Stimulated activated CD8-positive, alpha-beta memory T cell treated with anti-CD3 and anti-CD28 coated beads, Interleukin-4, amount 100 ng/mL, for 48 hours (primary cell): ENCODE data around the gene CTSF.
"Not testable (repeated sequence)": the region's sequence is repeated elsewhere in the genome, so short reads cannot be mapped to it uniquely, and the experiment has no call there.

ENCODE experiments used
- DNase-seq: peaks from one replicate; pipeline ENCODE4 v3.0.0-alpha.2; 2020

CTSF gene

DNA sequence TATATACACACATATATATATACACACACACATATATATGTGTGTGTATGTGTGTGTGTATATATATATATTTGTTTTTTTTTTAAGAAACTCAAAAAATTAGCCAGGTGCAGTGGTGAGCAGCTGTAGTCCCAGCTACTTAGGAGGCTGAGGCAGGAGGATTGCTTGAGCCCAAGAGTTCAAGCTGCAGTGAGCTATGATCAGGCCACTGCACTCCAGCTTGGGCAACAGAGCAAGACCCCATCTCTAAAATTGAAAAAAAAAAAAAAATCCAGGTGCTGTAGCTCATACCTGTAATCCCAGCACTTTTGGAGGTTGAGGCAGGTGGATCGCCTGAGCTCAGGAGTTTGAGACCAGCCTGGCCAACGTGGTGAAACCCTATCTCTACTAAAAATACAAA is 20.9 kb upstream of the CTSF start:
- DNase-seq = not testable (repeated sequence)

DNA sequence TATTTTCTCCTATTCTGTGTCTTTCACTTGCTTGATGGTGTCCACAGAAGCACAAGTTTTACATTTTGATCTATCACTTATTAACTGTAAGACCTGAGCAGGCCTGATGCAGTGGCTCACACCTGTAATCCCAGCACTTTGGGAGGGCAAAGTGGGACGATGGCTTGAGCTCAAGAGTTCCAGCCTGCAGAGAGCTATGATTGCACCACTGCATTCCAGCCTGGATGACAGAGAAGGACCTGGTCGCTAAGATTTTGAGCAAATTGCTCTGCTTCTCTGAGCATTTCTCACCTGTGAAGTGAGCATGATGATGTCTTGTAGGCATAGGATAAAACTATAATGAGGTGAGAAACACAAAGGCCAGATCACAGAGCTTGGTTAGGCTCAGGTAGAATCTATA is 17.7 kb upstream of the CTSF start:
- DNase-seq = no peak

DNA sequence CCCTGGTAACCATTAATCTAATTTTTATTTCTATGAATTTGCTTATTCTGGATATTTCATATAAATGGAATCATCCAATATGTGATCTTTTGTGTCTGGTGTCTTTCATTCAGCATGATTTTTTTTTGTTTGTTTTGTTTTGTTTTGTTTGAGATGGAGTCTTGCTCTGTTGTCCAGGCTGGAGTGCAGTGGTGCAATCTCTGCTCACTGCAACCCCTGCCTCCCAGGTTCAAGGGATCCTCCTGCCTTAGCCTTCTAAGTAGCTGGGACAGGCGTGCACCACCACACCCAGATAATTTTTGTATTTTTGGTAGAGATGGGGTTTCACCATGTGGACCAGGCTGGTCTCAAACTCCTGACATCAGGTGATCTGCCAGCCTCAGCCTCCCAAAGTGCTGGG is 17.0 kb upstream of the CTSF start:
- not testable (repeated sequence) for DNase-seq

DNA sequence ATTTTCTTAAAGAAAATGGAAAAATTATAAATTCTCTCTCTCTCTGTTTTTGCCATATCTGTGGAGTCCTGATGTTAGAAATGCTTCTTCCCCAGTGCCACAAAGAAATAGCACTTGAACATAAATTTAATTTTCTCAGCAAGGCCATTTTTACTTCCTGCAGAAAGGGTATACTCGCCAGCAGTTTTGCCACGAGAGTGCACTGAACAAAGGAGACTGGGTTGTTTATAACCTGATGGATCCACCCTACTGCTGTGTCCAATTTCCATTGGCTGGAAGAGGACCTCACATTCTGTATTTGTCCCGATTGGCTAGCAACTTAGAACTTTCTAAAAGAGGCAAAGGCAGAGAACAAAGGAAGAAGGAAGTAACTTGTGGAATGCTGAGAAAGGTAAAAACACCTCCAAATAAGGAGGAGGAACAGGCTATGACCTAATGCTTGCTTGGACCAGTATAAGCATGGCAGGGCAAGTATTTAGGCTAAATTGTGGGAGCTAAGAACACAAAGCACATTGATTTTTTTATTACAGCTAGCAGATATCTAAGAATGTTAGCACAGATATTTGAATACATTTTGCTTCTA is 14.2 kb upstream of the CTSF start:
- DNase-seq = not testable (repeated sequence)

DNA sequence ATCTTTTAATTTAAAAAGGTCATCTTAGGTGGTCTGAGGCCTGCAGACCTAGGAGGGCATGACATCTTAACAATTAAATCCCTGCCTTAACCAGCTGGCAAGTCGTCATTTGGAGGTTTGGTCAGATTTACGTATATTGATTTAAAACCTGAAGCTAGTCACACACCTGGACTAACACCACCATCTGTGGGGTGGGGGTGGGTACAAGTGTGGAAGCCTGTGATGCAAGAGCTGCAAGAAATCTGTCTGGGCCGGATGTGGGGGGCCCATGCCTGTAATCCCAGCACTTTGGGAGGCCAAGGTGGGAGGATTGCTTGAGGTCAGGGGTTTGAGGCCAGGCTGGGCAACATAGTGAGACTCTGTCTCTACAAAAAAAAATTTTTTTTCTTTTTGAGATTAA is 12.9 kb upstream of the CTSF start:
- DNase-seq = no peak

DNA sequence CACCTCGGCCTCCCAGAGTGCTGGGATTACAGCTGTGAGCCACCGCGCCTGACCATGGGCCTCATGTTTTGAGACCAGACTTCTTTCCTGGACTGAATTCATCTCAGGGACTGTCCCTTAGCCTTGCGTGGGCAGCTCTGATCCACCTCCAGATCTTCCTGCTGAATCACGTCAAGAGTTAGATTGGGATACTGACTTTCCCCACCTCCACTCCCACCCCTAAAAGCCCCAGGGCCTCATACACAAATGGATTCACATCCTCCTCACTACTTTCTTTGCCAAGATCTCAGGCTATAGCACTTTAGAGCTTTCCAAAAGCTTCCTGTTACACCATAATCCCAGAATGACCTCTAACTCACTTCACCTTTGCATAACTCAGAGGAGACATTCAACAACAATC is 12.4 kb upstream of the CTSF start:
- DNase-seq = no peak

DNA sequence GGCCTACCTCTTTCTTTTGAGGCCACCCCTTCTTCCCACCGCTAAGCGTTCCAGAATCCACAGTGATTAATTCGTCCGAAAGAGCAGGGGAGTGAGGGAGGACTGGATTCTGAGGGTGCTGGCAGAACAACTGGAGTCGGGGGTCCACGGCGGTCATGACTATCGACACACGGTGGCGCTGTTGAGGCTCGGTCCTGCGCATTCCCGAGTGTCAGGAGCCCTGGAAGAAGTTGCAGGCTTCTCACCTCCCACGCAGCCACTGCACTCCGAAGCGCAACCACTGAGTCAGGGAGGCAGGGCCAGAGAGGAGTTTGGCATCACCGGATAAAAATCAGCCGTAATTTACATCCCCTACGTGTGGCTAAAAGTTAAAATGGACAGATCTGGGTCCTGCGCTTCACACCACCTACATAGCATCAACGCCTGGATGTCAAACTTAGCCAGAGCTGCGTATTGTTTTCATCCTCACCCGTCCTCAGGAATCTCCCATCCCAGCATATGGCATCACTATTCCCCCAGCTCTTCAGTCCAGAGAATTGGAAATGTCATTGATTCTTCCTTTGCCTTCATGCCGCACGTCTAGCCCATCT is 10.7 kb upstream of the CTSF start:
- DNase-seq = peak; percentile 94

DNA sequence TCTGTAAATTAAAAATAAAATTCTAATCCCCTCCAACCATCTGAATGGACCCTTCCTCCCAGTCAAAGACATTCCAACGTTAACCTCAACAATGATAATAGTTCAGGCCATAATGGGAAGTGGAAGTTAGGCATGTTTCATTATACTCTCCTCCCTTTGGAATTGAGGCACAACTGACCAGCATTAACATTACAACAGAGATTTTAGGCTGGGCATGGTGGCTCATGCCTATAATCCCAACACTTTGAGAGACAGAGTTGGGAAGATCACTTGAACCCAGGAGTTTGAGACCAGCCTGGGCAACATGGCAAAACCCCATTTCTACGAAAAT is 2.4 kb upstream of the CTSF start:
- no peak for DNase-seq

DNA sequence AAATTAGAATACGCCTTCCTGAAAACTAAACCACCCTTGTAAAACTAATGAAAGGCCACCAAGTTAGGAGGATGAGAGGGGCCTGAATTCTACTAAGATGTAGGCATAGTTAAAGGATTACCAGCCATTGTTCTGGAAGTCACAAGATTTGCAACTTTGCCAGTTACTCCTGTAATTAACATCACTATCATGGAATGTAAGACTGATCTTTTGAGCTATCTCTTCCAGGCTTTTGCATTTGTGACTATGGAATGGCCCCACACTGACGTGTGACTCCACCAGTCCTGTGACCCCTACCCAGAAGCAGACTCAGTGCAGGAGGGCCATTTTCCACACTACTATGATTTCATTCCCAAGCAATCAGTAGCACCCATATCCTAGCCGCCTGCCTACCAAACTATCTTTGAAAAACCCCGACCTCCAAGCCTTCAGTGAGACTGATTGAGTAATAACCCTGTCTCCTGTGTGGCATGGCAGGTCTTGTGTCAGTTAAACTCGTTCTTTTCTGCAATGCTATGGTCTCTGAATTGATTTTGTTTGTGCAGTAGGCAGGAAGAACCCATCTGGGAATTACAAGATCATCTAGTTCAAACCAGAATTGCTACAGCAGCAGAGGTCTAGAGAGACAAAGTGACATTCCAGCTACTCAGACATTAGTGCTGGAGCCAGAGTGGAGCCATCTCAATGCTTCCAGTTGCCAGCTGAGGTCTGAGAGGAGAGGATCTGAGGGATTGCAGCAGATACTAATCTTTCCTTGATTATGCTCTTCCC is 1.9 kb upstream of the CTSF start:
- no peak for DNase-seq

DNA sequence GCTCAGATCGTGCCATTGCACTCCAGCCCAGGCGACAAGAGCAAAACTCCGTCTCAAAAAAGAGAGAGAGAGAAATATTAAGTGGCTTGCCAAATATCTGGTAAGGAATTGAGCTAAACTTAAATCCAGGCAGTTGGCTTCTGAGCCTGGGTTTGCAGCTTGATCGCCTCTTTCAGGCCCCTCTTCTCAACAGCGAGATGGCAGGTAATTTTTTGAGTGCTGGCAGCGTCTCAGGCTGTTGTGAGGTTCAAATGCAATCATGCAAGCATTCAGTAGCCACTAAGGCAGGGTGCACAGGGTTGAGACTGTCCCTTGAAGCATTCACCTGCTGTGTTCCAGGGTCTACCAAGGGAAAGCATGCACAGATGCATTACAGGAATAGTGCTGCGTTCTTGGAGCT is 670 bp upstream of the CTSF start:
- DNase-seq = no peak

DNA sequence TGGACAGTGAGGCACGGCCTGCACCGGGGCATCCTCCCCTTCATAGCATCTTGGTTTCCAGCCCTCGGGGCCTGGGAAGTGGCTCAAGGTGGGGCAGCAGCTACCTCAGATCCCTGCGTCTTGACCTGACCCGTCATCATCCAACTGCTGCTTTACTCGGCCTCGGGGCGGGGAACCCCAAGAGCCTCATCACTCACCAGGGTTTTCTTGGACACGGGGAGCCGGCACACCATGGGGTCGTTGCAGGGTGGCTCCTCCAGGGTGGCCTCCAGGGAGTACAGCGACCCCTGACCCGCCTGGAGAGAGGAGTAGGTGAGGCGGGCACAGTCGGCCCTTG is 651 bp downstream of the CTSF start:
- no peak for DNase-seq

DNA sequence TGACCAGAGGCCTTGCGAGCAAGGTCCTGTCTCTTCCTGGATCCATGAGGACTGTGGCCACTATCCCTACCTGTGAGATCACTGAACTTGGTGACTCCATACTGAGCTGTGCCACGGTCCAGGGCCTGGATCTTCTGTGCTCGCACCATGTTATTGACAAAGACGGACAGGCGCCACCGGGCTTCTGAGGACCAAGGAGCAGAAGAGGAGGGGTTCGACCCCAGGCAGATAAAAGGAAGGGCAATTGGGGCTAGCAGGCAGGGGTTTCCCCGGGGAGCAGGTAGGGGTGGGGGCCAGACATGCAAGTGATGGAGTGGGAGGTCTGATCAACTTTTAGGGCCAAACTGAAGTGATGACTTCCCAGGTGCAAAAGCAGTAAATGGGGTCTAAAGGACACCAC is 2.2 kb downstream of the CTSF start:
- no peak for DNase-seq

DNA sequence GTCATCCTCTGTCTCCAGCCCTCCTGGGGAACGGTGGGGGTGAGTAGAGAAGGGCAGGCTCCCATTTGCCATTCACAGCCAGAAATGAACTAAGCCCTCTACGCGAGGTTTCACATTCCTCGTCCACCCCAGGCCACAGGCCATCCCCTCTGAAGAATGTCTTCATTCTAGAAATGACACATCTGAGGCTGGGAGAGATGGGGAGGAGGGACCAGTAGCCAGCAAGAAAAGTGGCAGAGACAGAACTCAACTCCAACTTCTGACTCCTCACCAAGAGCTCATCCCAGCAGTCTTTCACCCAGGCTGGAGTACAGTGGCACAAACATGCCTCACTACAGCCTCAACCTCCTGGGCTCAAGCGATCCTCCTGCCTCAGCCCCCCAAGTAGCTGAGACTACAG is 3.4 kb downstream of the CTSF start:
- no peak for DNase-seq

DNA sequence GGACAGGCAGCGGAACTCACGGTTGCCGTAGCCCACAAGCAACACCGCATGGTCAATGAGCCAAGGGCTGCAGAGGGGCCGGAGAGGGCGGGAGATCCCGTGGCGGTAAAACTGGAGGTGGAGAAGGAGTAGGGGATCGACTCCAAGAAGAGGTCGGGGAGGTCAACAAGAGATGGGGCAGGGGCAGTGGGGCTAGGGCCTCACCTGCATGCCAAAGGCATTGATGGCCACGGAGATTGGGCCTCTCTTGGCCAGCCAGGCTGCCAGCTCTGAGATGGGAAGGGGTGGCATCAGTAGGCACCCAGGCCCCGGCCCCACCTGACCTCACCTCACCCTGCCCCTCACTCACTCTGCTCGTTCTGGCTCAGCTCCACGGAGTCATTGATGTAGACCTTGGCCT is 3.9 kb downstream of the CTSF start:
- DNase-seq = no peak

DNA sequence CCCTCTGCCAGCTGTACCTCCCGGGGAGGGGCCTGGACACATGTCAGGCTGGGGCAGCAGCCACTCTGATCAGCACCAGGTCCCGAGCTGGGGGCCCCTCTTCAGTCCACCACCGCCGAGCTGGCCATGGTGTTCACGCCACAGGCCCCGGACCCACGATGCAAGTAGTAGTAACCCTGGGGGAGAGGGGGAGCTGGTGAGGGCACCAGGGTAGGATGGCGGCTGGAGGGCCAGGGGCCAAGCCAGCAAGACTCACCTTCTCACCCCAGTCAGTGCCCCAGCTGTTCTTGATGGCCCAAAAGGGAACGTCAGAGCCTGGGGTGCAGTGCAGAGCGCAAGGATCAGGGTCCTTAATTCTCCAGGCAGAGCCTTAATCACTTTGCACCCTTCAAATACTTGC is 4.6 kb downstream of the CTSF start:
- DNase-seq = no peak

DNA sequence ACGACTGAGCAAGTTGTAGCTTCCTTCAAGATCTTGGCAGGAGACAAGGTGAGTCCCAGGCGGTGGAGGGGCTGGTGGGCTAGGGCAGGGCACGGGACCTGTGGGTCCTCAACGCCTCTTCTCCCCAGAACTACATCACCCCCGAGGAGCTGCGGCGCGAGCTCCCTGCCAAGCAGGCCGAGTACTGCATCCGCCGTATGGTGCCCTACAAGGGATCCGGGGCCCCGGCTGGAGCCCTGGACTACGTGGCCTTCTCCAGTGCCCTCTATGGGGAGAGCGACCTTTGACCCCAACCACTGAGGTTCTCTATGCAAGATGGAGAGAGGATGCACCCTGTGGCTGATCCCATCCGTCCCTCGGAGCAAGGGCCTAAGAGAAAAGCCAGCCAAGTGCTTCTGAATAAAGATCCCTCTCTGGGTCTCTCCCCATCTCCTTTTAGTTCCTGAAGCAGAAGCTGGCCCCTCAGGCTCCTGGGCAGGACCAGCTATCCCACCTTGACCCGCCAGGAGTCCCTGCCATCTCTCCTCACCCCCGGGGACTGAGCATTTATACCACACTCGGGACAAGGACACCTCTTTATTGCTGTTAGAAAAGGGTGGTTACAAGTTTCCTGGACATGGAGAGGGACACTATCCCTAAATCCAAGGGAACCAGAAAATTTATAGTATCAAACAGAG is 5.4 kb downstream of the CTSF start:
- DNase-seq = no peak

DNA sequence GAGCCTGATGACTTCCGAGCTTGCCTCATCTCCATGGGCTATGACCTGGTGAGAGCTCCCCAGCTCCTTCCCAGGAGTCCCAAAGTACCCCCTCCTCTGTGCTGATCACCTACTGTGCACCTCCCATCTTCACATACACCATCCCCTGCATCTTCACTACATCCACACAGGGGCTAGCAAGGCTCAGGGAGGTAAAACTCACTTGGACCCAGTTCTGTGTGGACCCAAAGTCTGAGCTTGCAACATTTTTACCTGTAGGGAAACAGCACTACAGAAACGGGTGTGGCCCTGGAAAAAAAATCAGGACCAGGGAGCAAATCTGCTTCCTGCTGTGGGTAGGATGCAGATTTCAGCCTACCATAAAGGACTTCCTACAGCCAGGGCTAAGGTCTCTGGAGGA is 6.1 kb downstream of the CTSF start:
- DNase-seq = no peak

DNA sequence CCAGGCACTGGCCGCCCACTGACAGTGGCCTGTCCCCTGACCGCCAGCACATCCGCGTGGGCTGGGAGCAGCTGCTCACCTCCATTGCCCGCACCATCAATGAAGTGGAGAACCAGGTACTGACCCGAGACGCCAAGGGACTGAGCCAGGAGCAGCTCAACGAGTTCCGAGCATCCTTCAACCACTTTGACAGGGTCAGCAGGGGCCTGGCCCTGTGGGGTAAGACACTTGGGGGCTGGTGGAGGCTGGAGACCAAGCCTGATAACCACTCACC is 6.5 kb downstream of the CTSF start:
- DNase-seq = no peak

DNA sequence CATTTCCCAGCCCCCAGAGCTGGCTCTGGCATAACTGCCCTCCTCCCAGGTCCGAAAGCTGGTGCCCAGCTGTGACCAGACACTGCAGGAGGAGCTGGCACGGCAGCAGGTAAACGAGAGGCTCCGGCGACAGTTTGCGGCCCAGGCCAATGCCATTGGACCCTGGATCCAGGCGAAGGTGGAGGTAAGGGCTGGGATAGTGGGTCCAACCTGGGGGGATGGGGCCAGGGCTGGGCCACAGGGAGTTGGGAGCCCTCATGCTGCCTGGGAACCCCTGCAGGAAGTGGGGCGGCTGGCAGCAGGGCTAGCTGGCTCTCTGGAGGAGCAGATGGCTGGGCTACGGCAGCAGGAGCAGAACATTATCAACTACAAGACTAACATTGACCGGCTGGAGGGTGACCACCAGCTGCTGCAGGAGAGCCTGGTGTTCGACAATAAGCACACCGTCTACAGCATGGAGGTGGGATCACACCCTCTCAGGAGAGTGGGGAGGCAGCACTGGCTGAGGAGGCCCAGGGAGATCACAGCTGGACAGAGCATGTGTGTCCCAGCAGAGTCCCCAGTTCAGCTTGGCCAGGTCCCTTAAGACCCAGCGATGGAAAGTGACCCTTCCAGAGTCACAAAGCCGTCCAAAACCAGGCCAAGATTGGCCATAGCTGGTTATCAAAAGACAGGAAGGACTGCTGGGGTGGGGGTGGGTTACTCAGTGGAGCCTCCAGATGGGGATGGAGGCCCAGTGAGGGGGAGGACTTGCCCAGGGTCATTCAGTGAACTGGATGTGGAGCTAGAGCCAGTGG is 7.0 kb downstream of the CTSF start:
- no peak for DNase-seq

DNA sequence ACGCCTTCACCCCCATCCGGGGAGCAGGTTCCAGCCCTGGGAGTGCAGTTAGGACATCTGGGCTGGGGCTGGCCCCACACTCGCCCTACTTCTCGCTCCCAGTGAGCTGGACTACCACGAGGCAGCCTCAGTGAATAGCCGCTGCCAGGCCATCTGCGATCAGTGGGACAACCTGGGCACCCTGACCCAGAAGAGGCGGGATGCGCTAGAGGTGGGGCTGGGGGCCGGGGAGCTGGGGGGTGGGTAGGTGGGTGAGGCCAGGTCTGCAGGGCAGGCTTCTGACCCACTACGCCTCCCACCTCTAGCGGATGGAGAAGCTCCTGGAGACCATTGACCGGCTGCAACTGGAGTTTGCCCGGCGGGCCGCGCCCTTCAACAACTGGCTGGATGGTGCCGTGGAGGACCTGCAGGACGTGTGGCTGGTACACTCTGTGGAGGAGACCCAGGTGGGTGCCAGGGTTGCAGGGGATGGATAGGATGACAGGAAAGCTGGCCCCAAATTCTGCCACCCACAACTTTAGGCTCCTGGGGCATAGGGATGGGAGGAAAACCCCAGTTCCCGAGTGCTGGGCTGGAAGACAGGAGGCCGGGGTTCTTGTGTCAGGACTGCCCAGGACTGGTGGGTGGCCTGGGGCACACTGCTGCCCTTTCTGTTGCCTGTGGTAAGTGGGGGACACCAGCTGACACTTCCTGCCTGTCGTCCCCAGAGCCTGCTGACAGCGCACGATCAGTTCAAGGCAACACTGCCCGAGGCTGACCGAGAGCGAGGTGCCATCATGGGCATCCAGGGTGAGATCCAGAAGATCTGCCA is 8.3 kb downstream of the CTSF start:
- DNase-seq = no peak

DNA sequence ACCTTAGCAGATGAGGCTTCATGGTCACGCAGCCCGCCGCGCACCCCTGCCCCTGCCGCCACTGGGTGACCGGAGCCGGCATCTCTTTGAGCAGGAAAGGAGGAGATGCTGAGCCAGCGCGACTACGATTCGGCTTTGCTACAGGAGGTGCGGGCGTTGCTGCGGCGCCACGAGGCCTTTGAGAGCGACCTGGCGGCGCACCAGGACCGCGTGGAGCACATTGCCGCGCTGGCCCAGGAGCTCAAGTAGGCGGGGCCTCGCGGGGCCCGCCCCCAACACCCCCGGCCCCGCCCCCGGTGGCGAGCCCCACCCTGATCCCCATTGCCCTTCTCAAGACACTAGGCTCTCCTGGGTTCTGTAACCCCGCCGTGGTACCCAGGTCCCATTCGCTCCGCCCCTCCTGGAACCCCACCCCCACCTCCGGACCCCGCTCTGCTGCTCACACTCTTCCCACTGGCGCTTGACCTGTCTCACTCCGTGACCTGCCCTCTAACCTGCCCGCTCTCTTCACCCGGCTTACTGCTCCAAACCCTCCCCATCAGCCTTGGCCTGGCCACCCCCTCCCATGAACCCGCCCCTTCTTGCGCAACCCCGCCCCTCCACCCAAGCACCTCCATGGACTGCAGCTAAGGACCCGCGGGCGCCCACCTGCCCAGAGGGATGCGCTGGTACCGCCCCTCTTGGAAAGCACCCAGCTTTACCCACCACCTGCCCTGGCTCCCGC is 9.1 kb downstream of the CTSF start:
- peak; percentile 50 for DNase-seq

DNA sequence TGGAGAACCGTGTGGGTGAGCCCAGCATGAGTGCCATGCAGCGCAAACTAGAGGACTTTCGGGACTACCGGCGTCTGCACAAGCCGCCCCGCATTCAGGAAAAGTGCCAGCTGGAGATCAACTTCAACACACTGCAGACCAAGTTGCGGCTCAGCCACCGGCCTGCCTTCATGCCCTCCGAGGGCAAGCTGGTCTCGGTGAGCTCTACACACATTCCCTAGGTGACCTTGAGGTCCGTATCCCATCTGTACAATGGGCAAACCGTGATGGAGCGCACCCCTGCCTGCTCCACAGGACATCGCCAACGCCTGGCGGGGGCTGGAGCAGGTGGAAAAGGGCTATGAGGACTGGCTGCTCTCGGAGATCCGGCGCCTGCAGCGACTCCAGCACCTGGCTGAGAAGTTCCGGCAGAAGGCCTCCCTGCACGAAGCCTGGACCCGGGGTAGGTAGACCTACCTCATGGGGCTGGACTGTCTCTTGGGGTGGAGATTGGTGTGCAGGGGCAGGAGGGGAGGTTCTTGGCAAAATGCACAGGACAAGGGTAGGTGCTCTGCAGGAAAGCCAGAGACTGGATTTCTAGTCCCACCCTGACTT is 10.6 kb downstream of the CTSF start:
- DNase-seq = no peak
